HG03439 (cell line): ENCODE results near the gene PHRF1.

Experiments used
- ATAC-seq: cut with Tn5 transposase; IDR thresholded peaks from one replicate; pipeline ENCODE4 v1.9.1; 2021; ENCODE audit warnings: mild to moderate bottlenecking, moderate library complexity; ENCODE audit not compliant: unreplicated experiment

The PHRF1 gene

DNA sequence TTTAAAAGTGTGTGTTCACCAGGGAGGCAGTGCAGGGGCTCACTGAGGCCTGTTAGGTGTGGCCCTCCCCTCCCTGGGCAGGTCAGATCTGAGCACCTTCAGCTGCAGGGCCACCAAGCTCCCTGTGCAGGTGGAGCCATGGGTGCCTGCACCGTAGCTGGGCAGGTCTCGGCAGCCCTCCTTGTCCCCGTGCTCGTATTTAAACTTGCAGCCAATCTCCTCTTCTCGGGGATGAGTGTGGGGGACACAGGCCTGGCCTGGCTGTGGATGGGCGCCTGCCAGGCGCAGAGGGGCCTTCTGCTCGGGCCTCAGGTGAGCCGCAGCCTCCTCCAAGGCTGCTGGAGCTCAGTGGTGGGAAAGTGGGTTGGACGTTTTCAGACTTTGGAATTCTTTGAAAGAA lies 19.1 kb downstream of the PHRF1 start:
- no peak for ATAC-seq

GRCh38 chr11:596374-596773 lies 20.1 kb downstream of the PHRF1 start:
- no peak for ATAC-seq

DNA sequence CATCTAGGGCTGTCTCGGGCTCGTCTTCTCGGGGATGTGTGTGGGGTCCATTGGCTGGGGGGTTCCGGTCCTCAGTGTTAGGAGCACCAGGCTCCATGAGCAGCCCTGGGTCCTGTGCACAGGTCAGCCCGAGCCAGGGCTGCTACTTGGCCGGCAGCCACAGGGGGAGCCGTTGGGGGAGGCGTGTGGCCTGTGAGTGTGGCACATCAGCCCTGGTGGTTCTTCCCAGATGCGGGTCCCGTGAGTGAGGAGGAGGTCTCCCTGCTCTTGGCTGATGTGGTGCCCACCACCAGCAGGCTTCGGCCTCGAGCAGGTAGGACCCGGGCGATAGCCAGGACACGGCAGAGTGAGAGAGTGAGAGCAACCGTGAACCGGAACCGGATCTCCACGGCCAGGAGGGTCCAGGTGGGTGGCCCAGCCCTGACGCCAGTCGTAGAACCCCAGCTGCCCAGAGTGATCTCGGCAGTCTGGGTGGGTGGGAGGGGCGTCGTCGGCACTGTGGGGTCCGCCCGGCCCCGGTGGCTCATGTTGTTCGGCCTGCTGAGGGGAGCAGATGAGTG lies 21.0 kb downstream of the PHRF1 start:
- ATAC-seq: no peak

- no peak for ATAC-seq
Measured at GRCh38 chr11:598005-598680, 21.9 kb downstream of the PHRF1 start.

DNA sequence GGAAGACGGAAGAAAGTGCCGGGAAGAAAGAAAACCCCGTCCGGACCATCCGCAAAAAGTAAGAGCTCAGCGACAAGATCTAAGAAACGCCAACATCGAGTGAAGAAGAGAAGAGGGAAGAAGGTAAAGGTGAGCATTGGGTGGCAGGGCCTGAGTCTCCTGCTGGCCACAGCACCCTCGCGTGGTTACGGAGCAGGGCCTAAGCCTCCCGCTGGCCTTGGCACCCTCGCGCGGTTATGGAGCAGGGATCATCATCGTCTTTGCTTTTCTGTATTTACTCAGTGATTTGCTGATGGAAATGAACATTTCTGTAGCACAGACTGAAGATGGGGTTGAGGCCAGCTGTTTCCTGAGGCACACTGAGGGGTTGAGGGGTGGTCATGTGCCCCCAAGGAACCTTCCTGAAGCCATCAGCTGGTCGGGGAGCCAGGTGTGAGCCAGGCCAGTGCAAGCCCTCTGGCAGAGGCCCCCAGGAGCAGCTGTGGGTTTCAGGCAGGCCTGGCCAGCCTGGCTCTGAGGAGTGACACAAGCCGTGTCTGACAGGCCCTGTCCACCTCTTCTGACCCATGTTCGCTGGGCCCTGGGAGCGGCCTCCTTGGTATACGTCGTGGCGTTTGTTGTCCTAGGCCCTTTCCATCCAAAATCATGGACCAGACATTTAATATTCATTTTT lies 25.4 kb downstream of the PHRF1 start:
- ATAC-seq: no peak

- no peak for ATAC-seq
Measured at GRCh38 chr11:603154-603553, 26.9 kb downstream of the PHRF1 start.

GRCh38 chr11:605286-606129 lies 29.2 kb downstream of the PHRF1 start:
- ATAC-seq: no peak

DNA sequence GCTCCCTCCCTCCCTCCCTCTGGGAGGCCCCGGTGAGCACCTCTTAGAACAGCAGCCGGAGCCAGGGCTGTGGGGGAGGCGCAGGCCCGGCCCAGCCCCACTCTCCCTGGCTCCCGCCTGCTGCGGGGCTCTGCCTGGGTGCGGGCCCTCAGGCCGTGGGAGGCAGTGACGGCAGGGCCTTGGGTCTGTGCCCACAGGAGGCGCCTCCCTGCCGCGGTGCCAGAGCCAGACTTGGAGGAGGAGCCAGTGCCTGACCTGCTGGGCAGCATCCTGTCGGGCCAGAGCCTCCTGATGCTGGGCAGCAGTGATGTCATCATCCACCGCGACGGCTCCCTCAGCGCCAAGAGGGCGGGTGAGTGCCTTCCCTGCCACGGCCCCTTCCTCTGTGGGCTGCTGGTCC lies 30.0 kb downstream of the PHRF1 start:
- no peak for ATAC-seq

GRCh38 chr11:607020-607780 lies 30.9 kb downstream of the PHRF1 start:
- no peak for ATAC-seq

DNA sequence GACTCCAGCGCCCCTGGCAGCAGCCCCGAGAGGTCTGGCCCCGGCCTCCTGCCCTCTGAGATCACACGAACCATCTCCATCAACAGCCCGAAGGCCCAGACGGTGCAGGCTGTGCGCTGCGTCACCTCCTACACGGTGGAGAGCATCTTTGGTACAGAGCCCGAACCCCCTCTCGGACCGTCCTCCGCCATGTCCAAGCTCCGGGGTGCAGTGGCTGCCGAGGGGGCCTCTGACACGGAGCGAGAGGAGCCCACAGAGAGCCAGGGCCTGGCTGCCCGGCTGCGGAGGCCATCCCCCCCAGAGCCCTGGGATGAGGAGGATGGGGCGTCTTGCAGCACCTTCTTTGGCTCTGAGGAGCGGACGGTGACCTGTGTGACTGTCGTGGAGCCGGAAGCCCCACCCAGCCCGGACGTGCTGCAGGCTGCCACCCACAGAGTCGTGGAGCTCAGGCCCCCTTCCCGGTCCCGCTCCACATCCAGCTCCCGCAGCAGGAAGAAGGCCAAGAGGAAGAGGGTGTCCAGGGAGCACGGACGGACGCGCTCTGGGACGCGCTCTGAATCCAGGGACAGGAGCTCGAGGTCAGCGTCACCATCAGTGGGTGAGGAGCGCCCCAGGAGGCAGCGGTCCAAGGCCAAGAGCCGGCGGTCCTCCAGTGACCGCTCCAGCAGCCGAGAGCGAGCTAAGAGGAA lies 31.8 kb downstream of the PHRF1 start:
- ATAC-seq: no peak

GRCh38 chr11:608791-609251 lies 32.6 kb downstream of the PHRF1 start:
- ATAC-seq: no peak

DNA sequence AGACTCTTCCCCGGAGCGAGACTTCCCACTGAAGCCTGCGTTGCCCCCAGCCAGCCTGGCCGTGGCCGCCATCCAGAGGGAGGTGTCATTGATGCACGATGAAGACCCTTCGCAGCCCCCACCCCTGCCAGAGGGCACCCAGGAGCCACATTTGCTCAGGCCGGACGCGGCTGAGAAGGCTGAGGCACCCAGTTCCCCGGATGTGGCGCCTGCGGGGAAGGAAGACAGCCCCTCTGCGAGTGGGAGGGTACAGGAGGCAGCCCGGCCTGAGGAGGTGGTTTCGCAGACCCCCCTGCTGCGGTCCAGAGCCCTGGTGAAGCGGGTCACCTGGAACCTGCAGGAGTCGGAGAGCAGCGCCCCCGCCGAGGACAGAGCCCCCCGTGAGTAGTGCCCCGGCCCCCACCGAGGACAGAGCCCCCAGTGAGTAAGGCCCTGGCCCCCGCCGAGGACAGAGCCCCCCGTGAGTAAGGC lies 33.1 kb downstream of the PHRF1 start:
- no peak for ATAC-seq

GRCh38 chr11:610146-610801 lies 34.0 kb downstream of the PHRF1 start:
- no peak for ATAC-seq

GRCh38 chr11:611001-611996 lies 35.0 kb downstream of the PHRF1 start:
- no peak for ATAC-seq

DNA sequence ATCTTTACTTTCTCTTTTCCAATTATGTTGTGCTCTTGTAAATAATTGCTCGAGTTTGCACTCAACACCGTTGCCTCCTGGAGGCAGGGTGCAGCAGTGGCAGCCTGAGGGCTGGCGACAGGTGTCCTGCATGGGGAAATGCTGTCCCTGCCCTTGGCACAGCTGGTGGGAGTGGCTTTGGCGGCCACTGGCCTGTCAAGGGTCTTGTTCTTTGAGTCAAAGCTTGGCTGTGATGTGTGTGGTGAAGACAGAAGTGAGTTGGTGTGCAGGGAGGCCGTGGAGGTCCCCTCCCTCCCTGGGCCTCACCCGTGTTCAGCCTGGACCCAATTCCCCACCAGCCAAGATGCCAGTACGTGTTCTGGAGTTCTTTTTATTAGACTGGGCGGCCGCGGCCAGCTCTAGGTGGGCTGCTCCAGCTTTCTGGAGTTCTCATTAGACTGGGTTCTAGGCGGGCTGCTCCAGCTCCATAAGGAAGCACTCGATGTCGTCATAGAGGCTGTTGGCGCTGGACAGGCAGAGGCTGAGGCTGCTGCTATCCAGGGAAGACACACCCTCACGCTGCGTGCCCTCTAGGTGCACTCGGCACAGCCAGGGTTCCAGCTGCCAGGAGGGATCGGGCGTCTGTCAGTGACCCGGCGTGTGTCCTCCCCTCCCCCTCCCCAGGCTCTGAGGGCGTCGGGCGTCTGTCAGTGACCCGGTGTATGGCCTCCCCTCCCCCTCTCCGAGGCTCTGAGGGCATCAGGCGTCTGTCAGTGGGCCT lies 36.1 kb downstream of the PHRF1 start:
- ATAC-seq: no peak

DNA sequence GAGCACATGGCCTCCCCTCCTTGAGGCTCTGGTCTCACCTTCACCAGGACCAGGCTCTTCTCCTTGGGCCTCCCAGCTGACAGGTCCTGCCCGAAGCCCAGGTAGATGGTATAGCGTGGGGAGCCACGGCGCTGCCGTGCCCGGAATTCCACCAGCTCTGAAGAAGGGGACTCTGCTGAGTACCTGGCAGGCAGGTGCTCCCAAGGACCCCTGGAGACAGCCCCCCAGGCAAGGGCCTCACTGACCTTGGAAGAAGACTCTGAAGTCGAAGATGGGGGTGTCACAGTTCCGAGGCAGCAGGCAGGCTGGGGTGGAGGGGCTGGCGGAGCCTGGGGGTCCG lies 36.7 kb downstream of the PHRF1 start:
- no peak for ATAC-seq

DNA sequence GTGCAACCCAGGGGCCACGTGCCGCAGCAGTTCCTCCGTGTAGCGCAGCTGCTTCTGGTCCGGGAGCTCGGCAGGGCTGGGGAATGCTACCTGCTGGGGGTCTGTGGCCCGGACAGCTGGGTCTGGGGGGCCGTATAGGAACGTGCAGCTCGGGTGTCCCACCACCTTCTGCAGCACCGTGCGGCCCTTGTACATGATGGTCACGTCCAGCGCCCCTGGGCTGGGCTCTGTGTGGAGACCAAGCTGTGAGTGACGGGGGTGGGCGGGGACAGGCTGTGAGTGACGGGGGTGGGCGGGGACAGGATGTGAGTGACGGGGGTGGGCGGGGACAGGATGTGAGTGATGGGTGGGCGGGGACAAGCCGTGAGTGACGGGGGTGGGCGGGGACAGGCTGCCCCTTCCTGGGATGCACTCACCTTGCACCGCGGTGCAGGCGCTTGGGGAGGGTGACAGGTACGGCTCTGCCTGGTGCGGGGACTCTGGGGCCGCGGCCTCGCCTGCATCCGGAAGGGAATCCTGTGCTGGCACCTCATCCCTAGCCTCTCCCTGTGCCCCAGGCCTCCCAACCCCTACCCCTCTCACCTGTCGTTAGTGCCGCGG lies 37.2 kb downstream of the PHRF1 start:
- ATAC-seq: no peak
